HG02938 (cell line): ENCODE measurements around the gene CARD11.
"Not testable (repeated sequence)": the region's sequence is repeated elsewhere in the genome, so short reads cannot be mapped to it uniquely, and the experiment has no call there.

ENCODE experiments used
- ATAC-seq: cut with Tn5 transposase; IDR thresholded peaks from one replicate; pipeline ENCODE4 v1.9.1; 2021; ENCODE audit warnings: mild to moderate bottlenecking, moderate library complexity; ENCODE audit not compliant: unreplicated experiment

Gene CARD11

GRCh38 chr7:3065724-3066143, 22.1 kb upstream of the CARD11 start:
- ATAC-seq: no peak

GRCh38 chr7:3064067-3064466, 20.4 kb upstream of the CARD11 start:
- ATAC-seq: no peak

- ATAC-seq: peak; percentile 88
Observed at GRCh38 chr7:3063016-3063753, 19.5 kb upstream of the CARD11 start.

GRCh38 chr7:3057066-3057420, 13.4 kb upstream of the CARD11 start:
- no peak for ATAC-seq

- no peak for ATAC-seq
Observed at GRCh38 chr7:3056234-3057065, 12.8 kb upstream of the CARD11 start.

GRCh38 chr7:3055626-3056025, 12.0 kb upstream of the CARD11 start:
- ATAC-seq: no peak

- ATAC-seq: peak; percentile 75
Observed at GRCh38 chr7:3042861-3043489, 692 bp downstream of the CARD11 start.

GRCh38 chr7:3041986-3042675, 1.5 kb downstream of the CARD11 start:
- no peak for ATAC-seq

GRCh38 chr7:3039787-3040186, 3.9 kb downstream of the CARD11 start:
- ATAC-seq: no peak

- ATAC-seq: not testable (repeated sequence)
Observed at GRCh38 chr7:3038011-3038410, 5.7 kb downstream of the CARD11 start.

- no peak for ATAC-seq
Observed at GRCh38 chr7:3037259-3037658, 6.4 kb downstream of the CARD11 start.

GRCh38 chr7:3034591-3035150, 9.0 kb downstream of the CARD11 start:
- no peak for ATAC-seq

GRCh38 chr7:3033581-3033980, 10.1 kb downstream of the CARD11 start:
- no peak for ATAC-seq

GRCh38 chr7:3033136-3033535, 10.5 kb downstream of the CARD11 start:
- no peak for ATAC-seq

GRCh38 chr7:3032256-3032655, 11.4 kb downstream of the CARD11 start:
- no peak for ATAC-seq

GRCh38 chr7:3029138-3029537, 14.5 kb downstream of the CARD11 start:
- no peak for ATAC-seq

- ATAC-seq: no peak
Observed at GRCh38 chr7:3028758-3029093, 14.9 kb downstream of the CARD11 start.

GRCh38 chr7:3028071-3028757, 15.5 kb downstream of the CARD11 start:
- ATAC-seq: no peak

- no peak for ATAC-seq
Observed at GRCh38 chr7:3027005-3027845, 16.4 kb downstream of the CARD11 start.

- ATAC-seq: no peak
Observed at GRCh38 chr7:3025616-3026015, 18.1 kb downstream of the CARD11 start.
